ENCODE measurements around the gene RASD1.

DNA sequence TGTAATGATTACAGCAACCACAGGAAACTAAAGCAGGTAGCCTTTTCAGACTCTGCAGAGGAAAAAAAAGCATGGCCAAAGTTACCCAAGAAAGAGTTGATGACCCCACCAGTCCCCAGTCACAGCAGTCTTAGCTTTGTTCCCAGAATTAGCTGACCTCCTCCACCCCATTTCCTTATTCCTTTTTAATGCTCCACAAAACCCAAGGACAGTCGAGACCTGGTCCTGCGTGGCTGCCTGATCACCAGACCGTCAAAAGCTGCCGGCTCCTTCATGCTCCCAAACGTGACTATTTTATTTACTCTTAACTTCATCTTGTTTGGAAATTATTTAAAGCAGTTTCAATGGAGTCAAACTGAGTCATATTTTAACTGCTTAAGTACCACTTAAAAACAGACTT lies 48.1 kb downstream of the RASD1 start:
- TF ChIP-seq, protein P1, sequence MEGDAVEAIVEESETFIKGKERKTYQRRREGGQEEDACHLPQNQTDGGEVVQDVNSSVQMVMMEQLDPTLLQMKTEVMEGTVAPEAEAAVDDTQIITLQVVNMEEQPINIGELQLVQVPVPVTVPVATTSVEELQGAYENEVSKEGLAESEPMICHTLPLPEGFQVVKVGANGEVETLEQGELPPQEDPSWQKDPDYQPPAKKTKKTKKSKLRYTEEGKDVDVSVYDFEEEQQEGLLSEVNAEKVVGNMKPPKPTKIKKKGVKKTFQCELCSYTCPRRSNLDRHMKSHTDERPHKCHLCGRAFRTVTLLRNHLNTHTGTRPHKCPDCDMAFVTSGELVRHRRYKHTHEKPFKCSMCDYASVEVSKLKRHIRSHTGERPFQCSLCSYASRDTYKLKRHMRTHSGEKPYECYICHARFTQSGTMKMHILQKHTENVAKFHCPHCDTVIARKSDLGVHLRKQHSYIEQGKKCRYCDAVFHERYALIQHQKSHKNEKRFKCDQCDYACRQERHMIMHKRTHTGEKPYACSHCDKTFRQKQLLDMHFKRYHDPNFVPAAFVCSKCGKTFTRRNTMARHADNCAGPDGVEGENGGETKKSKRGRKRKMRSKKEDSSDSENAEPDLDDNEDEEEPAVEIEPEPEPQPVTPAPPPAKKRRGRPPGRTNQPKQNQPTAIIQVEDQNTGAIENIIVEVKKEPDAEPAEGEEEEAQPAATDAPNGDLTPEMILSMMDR (IDR thresholded peaks at IDR 0.05) = no peak
- TF ChIP-seq POLR2A (IDR thresholded peaks at IDR 0.05) = no peak
- TF ChIP-seq POLR2AphosphoS5 (IDR thresholded peaks at IDR 0.05) = no peak

All from transverse colon (tissue), 4 donors.